ENCODE data around the gene MEIKIN. TPM values are rescaled to one million over a fixed set of nuclear protein-coding genes. Genes with fewer than 3 reads are reported as not detected.

MEIKIN gene
- total and polyA plus RNA-seq, 2 of the 8 experiments (the other 6 are each of a cell fraction or from before 2014, with no cell fraction given) = not detected

GRCh38 chr5:131857388-131857787, 88.1 kb downstream of the MEIKIN start (continued):
- no peak for TF ChIP-seq BACH1 (IDR thresholded peaks at IDR 0.05; ENCODE audit: low read length)
